Neural crest cell (in vitro differentiated cells): ENCODE results near the gene SHCBP1. TPM values are rescaled to one million over a fixed set of nuclear protein-coding genes. Genes with fewer than 3 reads are reported as not detected.
"Not testable (repeated sequence)": the region's sequence is repeated elsewhere in the genome, so short reads cannot be mapped to it uniquely, and the experiment has no call there.

Experiments
- DNase-seq: peaks from one replicate; pipeline ENCODE4 v3.0.0; 2021; ENCODE audit warnings: low read depth, mixed read lengths, low spot score
- H3K27ac Mint-ChIP-seq: one replicate; pipeline ENCODE4 v1.8.0; 2021; ENCODE audit warnings: mild to moderate bottlenecking, mixed read lengths; ENCODE audit not compliant: unreplicated experiment
- H3K27me3 Mint-ChIP-seq: 2 replicates; pipeline ENCODE4 v1.8.0; 2021; ENCODE audit warnings: low read depth, mild to moderate bottlenecking, mixed read lengths
- H3K36me3 Mint-ChIP-seq: 2 replicates; pipeline ENCODE4 v1.8.0; 2021; ENCODE audit warnings: low read depth, mild to moderate bottlenecking, mixed read lengths
- H3K4me1 Mint-ChIP-seq: 2 replicates; pipeline ENCODE4 v1.8.0; 2021; ENCODE audit warnings: mixed read lengths
- H3K4me3 Mint-ChIP-seq: one replicate; pipeline ENCODE4 v1.8.0; 2021; ENCODE audit warnings: mild to moderate bottlenecking, mixed read lengths
- H3K9me3 Mint-ChIP-seq: 2 replicates; pipeline ENCODE4 v1.8.0; 2021; ENCODE audit warnings: mixed read lengths
- CTCF ChIP-seq: fragments of 200-600 bp; sonication (generic); conservative IDR thresholded peaks from 2 replicates; pipeline ENCODE4 v1.5.0; 2021; ENCODE audit warnings: antibody characterized with exemption, mild to moderate bottlenecking
- total RNA-seq: library from RNA; stranded (reverse); gene quantifications from 2 replicates; pipeline ENCODE4 v1.2.1, GENCODE V29; 2021

SHCBP1 gene
- total RNA-seq, 1 donor from 2014 or later, result 18.7 TPM

- H3K4me1 Mint-ChIP-seq, result peaks cover 17% of the 10 kb centered on the region
- no peaks in the 10 kb centered on the region for H3K36me3 Mint-ChIP-seq
- TF ChIP-seq CTCF, result peak; percentile 44
- no peaks in the 10 kb centered on the region for H3K9me3 Mint-ChIP-seq
- H3K4me3 Mint-ChIP-seq, result no peak overlapping the region
- peaks cover 19% of the 10 kb centered on the region for H3K27me3 Mint-ChIP-seq
- H3K27ac Mint-ChIP-seq, result peak overlapping the region; percentile 24
- no peak for DNase-seq
Measured at GRCh38 chr16:46629331-46630219, 8.4 kb upstream of the SHCBP1 start.

GRCh38 chr16:46627746-46628145 lies 6.6 kb upstream of the SHCBP1 start:
- H3K9me3 Mint-ChIP-seq, result no peaks in the 10 kb centered on the region
- no peak for TF ChIP-seq CTCF
- no peak for DNase-seq
- H3K27ac Mint-ChIP-seq, result peak overlapping the region; percentile 67
- no peaks in the 10 kb centered on the region for H3K36me3 Mint-ChIP-seq
- H3K4me3 Mint-ChIP-seq, result peak overlapping the region; percentile 31
- peaks cover 17% of the 10 kb centered on the region for H3K4me1 Mint-ChIP-seq
- H3K27me3 Mint-ChIP-seq, result peaks cover 11% of the 10 kb centered on the region

- H3K4me3 Mint-ChIP-seq, H3K27me3 Mint-ChIP-seq, H3K9me3 Mint-ChIP-seq, DNase-seq, H3K27ac Mint-ChIP-seq, H3K36me3 Mint-ChIP-seq: not testable (repeated sequence)
- H3K4me1 Mint-ChIP-seq, result peaks cover 19% of the 10 kb centered on the region
Measured at GRCh38 chr16:46626681-46627080, 5.5 kb upstream of the SHCBP1 start.

- H3K27ac Mint-ChIP-seq, DNase-seq, H3K4me3 Mint-ChIP-seq, H3K27me3 Mint-ChIP-seq, H3K9me3 Mint-ChIP-seq, H3K36me3 Mint-ChIP-seq: not testable (repeated sequence)
- peaks cover 33% of the 10 kb centered on the region for H3K4me1 Mint-ChIP-seq
Measured at GRCh38 chr16:46624862-46625261, 3.7 kb upstream of the SHCBP1 start.

- not testable (repeated sequence) for H3K4me3 Mint-ChIP-seq, H3K27me3 Mint-ChIP-seq, H3K9me3 Mint-ChIP-seq, H3K36me3 Mint-ChIP-seq, DNase-seq, H3K27ac Mint-ChIP-seq
- peaks cover 30% of the 10 kb centered on the region for H3K4me1 Mint-ChIP-seq
Measured at GRCh38 chr16:46623707-46624106, 2.5 kb upstream of the SHCBP1 start.

- not testable (repeated sequence) for H3K36me3 Mint-ChIP-seq, H3K27ac Mint-ChIP-seq, H3K9me3 Mint-ChIP-seq, H3K27me3 Mint-ChIP-seq, H3K4me3 Mint-ChIP-seq
- H3K4me1 Mint-ChIP-seq, result peaks cover 33% of the 10 kb centered on the region
- peak; percentile 25 for DNase-seq
Measured at GRCh38 chr16:46623246-46623645, 2.1 kb upstream of the SHCBP1 start.

GRCh38 chr16:46621934-46622676 lies 926 bp upstream of the SHCBP1 start:
- no peak for TF ChIP-seq CTCF
- H3K27me3 Mint-ChIP-seq, result no peaks in the 10 kb centered on the region
- no peaks in the 10 kb centered on the region for H3K36me3 Mint-ChIP-seq
- H3K4me3 Mint-ChIP-seq, result peak overlapping the region; percentile 94
- peak overlapping the region; percentile 65 for H3K27ac Mint-ChIP-seq
- no peaks in the 10 kb centered on the region for H3K9me3 Mint-ChIP-seq
- no peak for DNase-seq
- peaks cover 33% of the 10 kb centered on the region for H3K4me1 Mint-ChIP-seq
